ENCODE data around the gene MAP9.
"Not testable (repeated sequence)": the region's sequence is repeated elsewhere in the genome, so short reads cannot be mapped to it uniquely, and the experiment has no call there.

MAP9 gene

GRCh38 chr4:155339999-155340398, 36.8 kb downstream of the MAP9 start:
- DNase-seq: no peak

- no peak for DNase-seq
Observed at GRCh38 chr4:155339588-155339987, 37.2 kb downstream of the MAP9 start.

GRCh38 chr4:155338196-155338595, 38.6 kb downstream of the MAP9 start:
- no peak for DNase-seq

- DNase-seq: no peak
Observed at GRCh38 chr4:155336242-155336641, 40.5 kb downstream of the MAP9 start.

DNA sequence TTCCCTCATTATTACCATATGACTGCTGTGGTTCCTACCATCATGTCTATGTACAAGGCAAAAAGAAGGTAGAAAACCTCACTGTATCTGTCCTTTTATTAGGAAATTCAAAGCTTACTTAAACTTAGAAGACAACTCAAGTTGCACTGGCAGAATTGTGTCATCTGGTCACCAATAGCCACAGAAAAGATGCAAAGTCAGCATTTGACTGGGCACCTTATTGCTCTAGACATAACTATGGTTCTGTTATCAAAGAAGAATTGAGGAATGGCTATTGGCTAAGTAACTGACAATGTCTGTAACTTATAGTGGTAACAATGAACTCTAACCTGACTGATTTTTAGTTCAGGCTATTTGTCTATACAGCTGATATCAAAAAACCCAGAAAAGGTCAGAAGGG, 45.3 kb downstream of the MAP9 start:
- DNase-seq: no peak

GRCh38 chr4:155322782-155323181, 54.0 kb downstream of the MAP9 start:
- DNase-seq: no peak

GRCh38 chr4:155321006-155321405, 55.8 kb downstream of the MAP9 start:
- DNase-seq: no peak

- DNase-seq: no peak
Observed at GRCh38 chr4:155319516-155319915, 57.2 kb downstream of the MAP9 start.

GRCh38 chr4:155312027-155312426, 64.7 kb downstream of the MAP9 start:
- DNase-seq: not testable (repeated sequence)

DNA sequence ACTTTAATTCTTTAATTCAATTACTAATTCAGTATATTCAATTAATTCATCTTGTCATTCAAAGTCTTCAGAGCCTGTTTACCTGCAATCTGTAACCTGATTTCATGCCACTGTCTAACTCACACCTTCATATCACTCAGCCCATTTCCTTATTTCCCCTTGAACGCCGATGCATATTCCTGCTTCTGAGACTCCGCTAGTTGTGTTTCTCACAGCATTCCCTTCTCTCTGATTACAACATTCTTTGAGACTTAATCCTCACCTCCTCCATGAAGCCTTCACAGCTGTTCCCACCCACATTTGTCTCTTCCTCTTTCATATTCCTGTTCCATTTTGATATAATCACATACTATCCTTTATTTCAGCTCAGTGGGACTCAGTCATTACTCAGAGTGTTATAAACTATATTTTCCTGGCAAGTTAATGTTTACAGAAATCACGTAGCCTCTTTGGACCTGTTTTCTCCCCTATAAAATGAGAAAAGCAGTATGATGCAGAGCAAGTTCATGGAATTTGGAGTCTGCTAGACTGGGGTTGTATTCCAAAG, 69.0 kb downstream of the MAP9 start:
- no peak for DNase-seq

DNA sequence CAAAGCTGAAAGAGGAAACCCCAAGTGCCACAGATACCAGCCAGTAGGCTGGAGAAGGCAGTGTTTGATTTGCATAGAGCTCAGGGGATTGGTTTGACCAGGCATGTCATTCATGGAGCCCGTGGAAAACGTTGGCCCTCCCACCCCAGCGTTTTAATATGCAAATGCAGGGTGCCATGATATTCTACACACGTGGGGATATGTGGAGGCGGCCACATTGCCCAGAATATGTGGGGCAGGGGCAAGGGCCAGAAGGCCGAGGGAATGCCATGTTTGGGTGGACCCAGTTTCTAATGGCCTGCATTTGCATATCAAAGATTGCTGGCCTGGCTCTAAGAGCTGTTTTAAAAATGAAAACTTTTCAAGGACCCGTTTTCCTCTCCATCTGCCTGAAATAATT, 71.1 kb downstream of the MAP9 start:
- DNase-seq: no peak

DNA sequence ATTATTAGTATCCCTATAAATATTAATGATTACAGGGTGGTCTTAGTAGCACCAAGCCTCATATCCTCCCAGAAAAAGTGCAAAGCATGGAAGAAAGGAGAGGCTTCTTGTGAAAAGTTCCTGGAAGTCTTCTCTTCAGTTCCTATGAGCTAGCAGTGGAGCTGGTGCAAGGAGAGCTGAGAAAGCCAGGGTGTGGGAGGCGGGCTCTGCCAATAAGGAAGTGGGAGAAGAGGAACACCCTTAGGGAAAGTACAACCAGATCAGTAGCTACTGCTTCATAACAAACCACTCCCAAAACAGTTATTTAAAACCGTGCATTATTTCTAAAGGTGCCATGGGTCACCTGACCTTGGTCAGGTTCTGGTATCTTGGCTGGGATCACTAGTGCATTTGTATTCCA, 72.4 kb downstream of the MAP9 start:
- DNase-seq: no peak

- no peak for DNase-seq
Observed at GRCh38 chr4:155299103-155299502, 77.7 kb downstream of the MAP9 start.

All from stimulated activated CD4-positive, alpha-beta T cell treated with anti-CD3 and anti-CD28 coated beads, Interleukin-4, amount 100 ng/mL, for 4 hours (primary cell).